Testis (tissue), 3 donors: ENCODE measurements around the gene HOXB1. TPM values are rescaled to one million over a fixed set of nuclear protein-coding genes. Genes with fewer than 3 reads are reported as not detected.
"Not testable (repeated sequence)": the region's sequence is repeated elsewhere in the genome, so short reads cannot be mapped to it uniquely, and the experiment has no call there.

Experiments used
- DNase-seq: peaks from one replicate; pipeline ENCODE4 v3.0.0-alpha.2; 2019
- H3K27ac ChIP-seq, 2 donors: fragments of 200-600 bp; sonication (generic); one replicate each; pipeline ENCODE4 v1.5.1; 2019
- H3K27me3 ChIP-seq: fragments of 200-600 bp; sonication (generic); one replicate; pipeline ENCODE4 v1.5.1; 2019
- H3K36me3 ChIP-seq: fragments of 200-600 bp; sonication (generic); one replicate; pipeline ENCODE4 v1.5.1; 2017; ENCODE audit warnings: low read depth; ENCODE audit errors: missing control alignments
- H3K4me1 ChIP-seq: fragments of 200-600 bp; sonication (generic); one replicate; pipeline ENCODE4 v1.5.1; 2019
- H3K4me3 ChIP-seq, 2 donors: fragments of 200-600 bp; sonication (generic); one replicate each; pipeline ENCODE4 v1.5.1; 2017 to 2019
- H3K9me3 ChIP-seq: fragments of 200-600 bp; sonication (generic); one replicate; pipeline ENCODE4 v1.5.1; 2017
- POLR2A ChIP-seq: fragments of 450-650 bp; IDR thresholded peaks from one replicate; pipeline ENCODE4 v1.6.1; 2017; ENCODE audit warnings: antibody characterized with exemption, mild to moderate bottlenecking, moderate library complexity
- WGBS, 2 donors: methylation state at CpG; one replicate each; pipeline ENCODE4 v1.1.5; 2018; 5-methylcytosine and 5-hydroxymethylcytosine counted together
- intact Hi-C: fragments of 100-400 bp; cut with DNase I; formaldehyde crosslinking; loops from one replicate; pipeline ENCODE4 v1.15.1; 2023; ENCODE audit warnings: low total_unique reads
- polyA plus RNA-seq: library from polyadenylated mRNA; stranded (reverse); fragments of 350-450 nt; fragmentation: Illumina TruSeq; extraction: RNeasy Lipid Tissue Mini Kit (QIAGEN cat#74804); gene quantifications from one replicate; pipeline ENCODE4 v1.2.3, GENCODE V29; 2014; ENCODE audit warnings: low read depth, low replicate concordance; ENCODE audit not compliant: insufficient read depth
- total RNA-seq, 2 donors: library from RNA; depleted of rRNA; stranded (reverse); fragments of >200 nt; gene quantifications; one replicate each; pipeline ENCODE4 v1.2.3, GENCODE V29; 2016
- TF ChIP-seq, protein P1 (sequence below), 3 experiments: fragments of 450-650 bp in 2 of 3; fragments of 200-600 bp in 1 of 3; sonication (generic) in 1 of 3; IDR thresholded peaks; one replicate each; pipeline ENCODE4 v1.5.1; 2016 to 2019; ENCODE audit warnings: antibody characterized with exemption in 3 of 3, mild to moderate bottlenecking in 2 of 3, moderate library complexity in 1 of 3

Gene HOXB1
- total and polyA plus RNA-seq, 3 donors from 2014 or later: 1.1 TPM; not detected in 2

GRCh38 chr17:48539177-48539576, 8.4 kb upstream of the HOXB1 start:
- WGBS, 2 donors: 68 to 72% methylated on average over 4 of the region's 4 CpGs

DNA sequence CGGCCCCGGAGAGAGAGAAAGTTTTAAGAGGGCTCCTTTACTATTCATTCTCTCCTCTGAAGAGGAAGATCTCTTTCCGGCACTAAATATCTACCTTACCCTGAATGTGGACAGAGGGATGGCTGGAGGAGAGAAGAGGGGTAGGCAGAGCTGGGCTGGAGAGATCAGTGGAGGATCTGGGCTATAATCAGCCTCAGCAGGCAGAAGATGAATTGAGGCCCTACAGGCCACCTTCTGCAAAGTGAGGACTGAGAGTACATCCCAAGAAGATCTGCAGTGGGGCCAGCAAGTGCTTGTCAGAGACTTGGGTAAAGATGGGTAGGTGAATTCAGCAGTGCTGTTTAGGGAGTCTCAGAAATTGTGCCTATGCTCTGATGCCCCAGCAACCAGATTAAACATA, 6.5 kb upstream of the HOXB1 start:
- no peak for TF ChIP-seq POLR2A
- TF ChIP-seq, protein P1, sequence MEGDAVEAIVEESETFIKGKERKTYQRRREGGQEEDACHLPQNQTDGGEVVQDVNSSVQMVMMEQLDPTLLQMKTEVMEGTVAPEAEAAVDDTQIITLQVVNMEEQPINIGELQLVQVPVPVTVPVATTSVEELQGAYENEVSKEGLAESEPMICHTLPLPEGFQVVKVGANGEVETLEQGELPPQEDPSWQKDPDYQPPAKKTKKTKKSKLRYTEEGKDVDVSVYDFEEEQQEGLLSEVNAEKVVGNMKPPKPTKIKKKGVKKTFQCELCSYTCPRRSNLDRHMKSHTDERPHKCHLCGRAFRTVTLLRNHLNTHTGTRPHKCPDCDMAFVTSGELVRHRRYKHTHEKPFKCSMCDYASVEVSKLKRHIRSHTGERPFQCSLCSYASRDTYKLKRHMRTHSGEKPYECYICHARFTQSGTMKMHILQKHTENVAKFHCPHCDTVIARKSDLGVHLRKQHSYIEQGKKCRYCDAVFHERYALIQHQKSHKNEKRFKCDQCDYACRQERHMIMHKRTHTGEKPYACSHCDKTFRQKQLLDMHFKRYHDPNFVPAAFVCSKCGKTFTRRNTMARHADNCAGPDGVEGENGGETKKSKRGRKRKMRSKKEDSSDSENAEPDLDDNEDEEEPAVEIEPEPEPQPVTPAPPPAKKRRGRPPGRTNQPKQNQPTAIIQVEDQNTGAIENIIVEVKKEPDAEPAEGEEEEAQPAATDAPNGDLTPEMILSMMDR (IDR thresholded peaks at IDR 0.05): no peak
- H3K36me3 ChIP-seq: no peaks in the 10 kb centered on the region
- no peaks in the 10 kb centered on the region for H3K9me3 ChIP-seq
- 40 to 99% methylated on average over 2 to 3 of the region's 3 CpGs for WGBS, 2 donors
- H3K27me3 ChIP-seq: no peaks in the 10 kb centered on the region
- no peak overlapping the region for H3K27ac ChIP-seq
- H3K4me1 ChIP-seq: no peaks in the 10 kb centered on the region
- intact Hi-C loops: no loop called here
- no peak overlapping the region for H3K4me3 ChIP-seq
- no peak for DNase-seq

More at GRCh38 chr17:48539177-48539576, 8.4 kb upstream of the HOXB1 start:
- TF ChIP-seq, protein P1 (IDR thresholded peaks at IDR 0.05): no peak
- TF ChIP-seq POLR2A: no peak
- Histone ChIP-seq H3K36me3 (no peaks in the 10 kb centered on the region), H3K4me1 (peaks cover 4% of the 10 kb centered on the region), H3K27ac (no peak overlapping the region), H3K27me3 (no peaks in the 10 kb centered on the region), H3K9me3 (no peaks in the 10 kb centered on the region), H3K4me3 (no peak overlapping the region)
- intact Hi-C loops: no loop called here
- DNase-seq: no peak

DNA sequence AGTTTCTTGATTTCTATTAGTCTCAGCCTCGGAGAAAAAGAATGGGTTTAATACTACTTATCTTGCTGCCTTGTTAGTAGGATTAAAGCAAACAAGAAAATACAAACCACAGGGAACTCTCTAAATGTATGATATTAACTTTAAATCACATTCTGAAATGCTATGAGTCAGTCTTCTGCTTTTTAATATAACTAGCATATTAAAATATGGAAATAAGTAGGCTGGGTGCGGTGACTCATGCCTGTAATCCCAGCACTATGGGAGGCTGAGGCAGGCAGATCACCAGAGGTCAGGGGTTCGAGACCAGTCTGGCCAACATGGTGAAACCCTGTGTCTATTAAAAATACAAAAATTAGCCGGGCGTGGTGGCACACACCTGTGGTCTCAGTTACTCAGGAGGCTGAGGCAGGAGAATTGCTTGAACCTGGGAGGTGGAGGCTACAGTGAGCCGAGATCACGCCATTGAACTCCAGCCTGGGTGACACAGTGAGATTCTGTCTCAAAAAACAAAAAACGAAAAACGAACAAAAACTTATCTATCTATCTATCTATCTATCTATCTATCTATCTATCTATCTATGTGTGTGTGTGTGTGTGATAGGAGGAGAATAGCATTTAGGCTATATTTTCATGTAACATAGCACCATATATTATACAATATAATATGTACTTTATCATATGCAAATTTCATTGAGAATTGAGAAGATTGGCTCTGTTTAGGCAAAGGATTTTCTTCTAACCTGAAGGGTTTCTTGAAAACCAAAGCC, 5.2 kb upstream of the HOXB1 start:
- DNase-seq, H3K27ac ChIP-seq, intact Hi-C loops, H3K9me3 ChIP-seq, H3K4me1 ChIP-seq, H3K4me3 ChIP-seq, H3K27me3 ChIP-seq, H3K36me3 ChIP-seq: not testable (repeated sequence)
- 90 to 93% methylated on average over 9 of the region's 9 CpGs for WGBS, 2 donors

GRCh38 chr17:48532261-48532660, 1.4 kb upstream of the HOXB1 start:
- H3K27me3 ChIP-seq: no peaks in the 10 kb centered on the region
- no peaks in the 10 kb centered on the region for H3K36me3 ChIP-seq
- H3K27ac ChIP-seq: no peak overlapping the region
- no peak for DNase-seq
- 68 to 79% methylated on average over 8 of the region's 8 CpGs for WGBS, 2 donors
- no peak for TF ChIP-seq POLR2A
- TF ChIP-seq, protein P1 (IDR thresholded peaks at IDR 0.05): no peak
- H3K4me1 ChIP-seq: no peaks in the 10 kb centered on the region
- intact Hi-C loops: no loop called here
- no peaks in the 10 kb centered on the region for H3K9me3 ChIP-seq
- no peak overlapping the region for H3K4me3 ChIP-seq

DNA sequence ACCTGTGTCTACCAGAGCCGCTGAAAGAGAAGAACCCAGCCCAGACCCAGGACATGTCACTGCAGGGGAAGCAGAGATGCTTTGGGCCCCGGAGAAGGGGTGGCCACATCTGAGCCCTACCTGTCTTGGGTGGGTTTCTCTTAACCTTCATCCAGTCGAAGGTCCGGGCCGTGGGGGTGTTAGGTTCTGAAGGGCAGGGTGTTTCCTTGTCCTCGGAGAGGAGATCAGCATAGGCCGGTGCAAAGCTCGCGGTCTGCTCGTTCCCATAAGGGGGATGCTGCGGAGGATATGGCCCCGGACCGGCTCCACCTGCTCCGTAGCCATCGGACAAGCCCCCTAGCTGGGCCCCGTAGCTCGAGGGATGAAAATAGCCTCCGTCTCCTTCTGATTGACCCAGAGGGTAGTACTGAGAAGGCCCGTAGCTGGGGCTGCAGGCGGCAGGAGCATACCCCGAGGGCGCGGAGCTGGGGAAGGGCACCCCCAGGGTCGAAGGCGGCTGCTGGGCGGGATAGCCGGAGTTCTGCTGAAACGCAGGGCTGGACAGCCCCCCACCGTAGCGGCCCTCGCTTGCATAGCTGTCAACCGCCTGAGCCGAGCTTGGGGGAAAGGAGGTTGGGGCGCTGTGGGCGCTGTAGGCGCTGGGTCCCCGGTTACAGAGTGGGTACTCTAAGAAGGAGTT, 464 bp downstream of the HOXB1 start:
- no peaks in the 10 kb centered on the region for H3K9me3 ChIP-seq
- TF ChIP-seq, protein P1 (IDR thresholded peaks at IDR 0.05): no peak
- TF ChIP-seq POLR2A: no peak
- no peak overlapping the region for H3K27ac ChIP-seq
- no peak for DNase-seq
- WGBS, 2 donors: 43 to 44% methylated on average over 9 to 37 of the region's 37 CpGs
- no peaks in the 10 kb centered on the region for H3K27me3 ChIP-seq
- H3K4me3 ChIP-seq: no peak overlapping the region
- no peaks in the 10 kb centered on the region for H3K4me1 ChIP-seq
- intact Hi-C loops: no loop called here
- H3K36me3 ChIP-seq: no peaks in the 10 kb centered on the region
